HUES48 (cell line): Measurements from ENCODE around the gene STK32B.
"Not testable (repeated sequence)": the region's sequence is repeated elsewhere in the genome, so short reads cannot be mapped to it uniquely, and the experiment has no call there.

Experiments
- H3K27ac ChIP-seq: one replicate; pipeline ENCODE4 v1.7.0; 2013; ENCODE audit warnings: low read depth, low read length, inconsistent platforms
- H3K27me3 ChIP-seq: 2 replicates; pipeline ENCODE4 v1.6.1; 2013; ENCODE audit warnings: mild to moderate bottlenecking, low read length; ENCODE audit not compliant: control insufficient read depth, insufficient read depth
- H3K36me3 ChIP-seq: 2 replicates; pipeline ENCODE4 v1.6.1; 2013; ENCODE audit warnings: low read length; ENCODE audit not compliant: control insufficient read depth, insufficient read depth
- H3K4me1 ChIP-seq: 2 replicates; pipeline ENCODE4 v1.6.1; 2013; ENCODE audit warnings: mild to moderate bottlenecking, low read length; ENCODE audit not compliant: control insufficient read depth, insufficient read depth
- H3K4me3 ChIP-seq: 2 replicates; pipeline ENCODE4 v1.5.1; 2013; ENCODE audit warnings: mild to moderate bottlenecking, low read depth, low read length
- H3K9ac ChIP-seq: 2 replicates; pipeline ENCODE4 v1.6.1; 2013; ENCODE audit warnings: mild to moderate bottlenecking, low read depth, low read length, moderate library complexity
- H3K9me3 ChIP-seq: 2 replicates; pipeline ENCODE4 v1.6.1; 2013; ENCODE audit warnings: low read length; ENCODE audit not compliant: control insufficient read depth, insufficient read depth

The STK32B gene

DNA sequence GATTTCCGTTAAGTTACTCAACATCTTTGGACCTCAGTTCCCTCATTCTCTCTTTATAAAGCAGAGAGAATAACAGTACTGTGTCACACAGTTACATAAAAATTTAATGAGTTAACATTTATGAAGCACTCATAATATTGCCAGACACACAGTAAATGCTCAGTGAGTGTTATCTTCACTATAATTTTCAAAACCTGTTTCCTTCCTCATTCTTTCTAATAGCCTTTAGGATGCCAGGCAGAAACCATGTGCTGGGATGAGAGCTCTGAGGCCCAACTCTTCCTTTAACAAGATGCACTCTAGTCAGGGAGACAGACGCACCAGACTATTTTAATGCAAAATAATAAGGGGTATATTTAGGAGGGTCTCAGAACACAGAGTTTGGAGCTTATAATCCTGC, 208.2 kb downstream of the STK32B start:
- Histone ChIP-seq H3K27ac (no peak overlapping the region), H3K9ac (no peak overlapping the region), H3K4me3 (no peak overlapping the region), H3K9me3 (no peaks in the 10 kb centered on the region), H3K27me3 (no peaks in the 10 kb centered on the region), H3K4me1 (no peaks in the 10 kb centered on the region), H3K36me3 (no peaks in the 10 kb centered on the region)

DNA sequence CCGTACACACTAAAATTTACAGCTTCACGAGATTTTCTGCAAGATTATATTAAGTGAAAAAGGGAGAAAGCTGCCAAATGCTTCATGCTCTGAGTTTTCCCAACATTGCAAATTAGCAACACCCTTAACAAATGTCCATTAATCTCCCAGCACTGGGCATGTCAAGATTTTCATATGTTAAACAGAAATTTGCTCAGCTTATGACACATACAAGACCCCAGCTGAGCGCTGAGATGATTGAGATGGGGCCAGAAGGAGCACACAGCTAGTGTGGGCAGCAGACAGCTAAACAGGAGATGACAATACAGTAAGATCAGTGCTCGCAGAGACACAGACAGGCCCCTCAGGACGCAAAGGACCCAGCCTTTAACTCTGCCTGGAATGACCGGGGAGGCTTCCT, 208.8 kb downstream of the STK32B start:
- Histone ChIP-seq H3K4me3 (no peak overlapping the region), H3K36me3 (no peaks in the 10 kb centered on the region), H3K4me1 (no peaks in the 10 kb centered on the region), H3K27me3 (no peaks in the 10 kb centered on the region), H3K9ac (no peak overlapping the region), H3K27ac (no peak overlapping the region), H3K9me3 (no peaks in the 10 kb centered on the region)

DNA sequence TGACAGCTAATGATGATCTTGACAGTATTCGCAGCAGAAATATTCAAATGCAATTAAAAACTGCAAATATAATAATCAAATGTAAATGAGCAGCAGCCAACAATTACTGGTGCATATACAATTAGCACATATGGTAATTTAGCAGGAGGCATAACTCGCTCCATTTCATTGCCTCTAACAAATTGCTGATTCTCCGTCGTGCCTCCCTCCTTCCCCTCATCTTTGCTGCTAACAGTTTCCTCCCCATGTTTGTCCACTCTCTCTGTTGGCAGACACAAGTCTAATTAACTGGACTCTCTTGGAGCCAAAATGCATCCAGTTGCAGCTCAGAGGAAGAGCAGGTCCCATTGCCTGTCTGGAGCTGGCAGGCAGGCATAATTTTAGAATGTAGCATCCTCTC, 210.6 kb downstream of the STK32B start:
- H3K4me1 ChIP-seq = no peaks in the 10 kb centered on the region
- no peak overlapping the region for H3K9ac ChIP-seq

DNA sequence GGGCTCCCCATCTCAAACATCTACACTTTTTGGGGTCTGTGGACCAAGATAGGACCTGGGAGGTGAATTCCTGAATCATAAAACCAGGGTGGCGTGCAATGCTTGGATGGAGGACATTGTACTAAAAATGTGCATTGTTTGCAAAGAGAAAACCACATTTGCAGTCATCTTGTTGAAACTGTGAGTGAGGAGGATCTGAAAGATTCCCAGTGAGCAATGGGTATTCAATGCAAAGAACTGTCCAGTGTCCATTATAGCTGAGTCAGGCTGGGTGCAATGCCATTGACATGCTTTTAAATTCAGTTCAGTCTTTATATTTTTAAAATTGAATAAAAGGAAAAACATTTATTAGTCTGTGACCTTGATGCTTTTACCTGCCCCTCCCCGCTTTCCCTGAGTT, 215.7 kb downstream of the STK32B start:
- Histone ChIP-seq H3K27ac (no peak overlapping the region), H3K36me3 (no peaks in the 10 kb centered on the region), H3K4me3 (no peak overlapping the region), H3K27me3 (no peaks in the 10 kb centered on the region), H3K4me1 (no peaks in the 10 kb centered on the region), H3K9me3 (no peaks in the 10 kb centered on the region), H3K9ac (no peak overlapping the region)

More for the DNA sequence above, 210.6 kb downstream of the STK32B start:
- Histone ChIP-seq H3K9me3 (no peaks in the 10 kb centered on the region), H3K4me3 (no peak overlapping the region), H3K27ac (no peak overlapping the region), H3K36me3 (no peaks in the 10 kb centered on the region), H3K27me3 (no peaks in the 10 kb centered on the region)

DNA sequence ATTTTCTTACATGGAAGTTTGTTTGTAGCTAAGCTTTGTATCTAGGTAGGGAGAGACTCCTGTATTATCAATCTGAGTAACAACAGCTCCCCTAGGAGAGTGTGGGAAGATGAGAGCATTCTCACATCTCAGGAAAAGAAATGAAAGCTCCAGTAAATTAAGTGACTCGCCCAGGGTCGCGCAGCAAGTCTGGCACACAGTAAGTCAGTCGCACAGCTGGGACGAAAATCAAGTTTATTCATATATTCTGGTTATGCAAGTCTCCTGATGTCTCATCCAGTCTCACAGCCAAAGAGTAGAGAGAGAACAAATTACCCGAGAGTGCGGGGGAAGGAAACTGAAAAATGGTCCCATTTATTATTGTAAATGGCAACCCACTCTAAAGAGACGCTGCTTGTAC, 216.1 kb downstream of the STK32B start:
- no peak overlapping the region for H3K9ac ChIP-seq

DNA sequence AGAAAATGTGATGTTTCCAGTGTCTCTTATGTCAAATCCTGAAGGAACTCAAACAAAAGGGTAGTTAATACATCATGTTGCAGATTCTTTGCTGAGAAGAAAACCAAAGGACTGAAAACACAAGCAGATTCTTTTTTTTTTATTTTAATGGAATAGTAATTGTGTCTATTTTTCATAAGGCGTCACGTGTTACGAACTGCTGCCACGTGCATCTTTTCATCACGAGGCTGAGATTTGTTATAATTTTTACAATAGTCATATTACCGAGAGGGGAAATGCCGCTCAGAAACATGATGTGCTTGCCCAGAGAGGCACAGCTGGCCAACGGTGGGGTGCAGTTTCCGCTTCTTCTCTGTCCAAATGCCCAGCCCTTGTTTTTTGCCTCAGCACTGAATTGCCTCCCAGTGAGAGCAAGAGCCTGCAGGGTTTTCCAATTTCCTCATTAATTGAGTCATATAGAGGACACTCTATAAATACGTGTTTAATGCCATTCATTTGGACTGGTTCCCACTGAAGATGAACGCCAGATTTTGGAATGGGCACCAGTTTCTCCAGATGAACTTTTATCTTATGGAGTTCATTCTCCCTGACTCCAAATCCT, 225.3 kb downstream of the STK32B start:
- no peak overlapping the region for H3K27ac ChIP-seq
- H3K9ac ChIP-seq = no peak overlapping the region
- no peaks in the 10 kb centered on the region for H3K4me1 ChIP-seq
- H3K27me3 ChIP-seq = no peaks in the 10 kb centered on the region
- no peak overlapping the region for H3K4me3 ChIP-seq
- H3K9me3 ChIP-seq = no peaks in the 10 kb centered on the region
- H3K36me3 ChIP-seq = no peaks in the 10 kb centered on the region

More for the DNA sequence above, 216.1 kb downstream of the STK32B start:
- Histone ChIP-seq H3K4me3 (no peak overlapping the region), H3K9me3 (no peaks in the 10 kb centered on the region), H3K27ac (no peak overlapping the region), H3K36me3 (no peaks in the 10 kb centered on the region), H3K27me3 (no peaks in the 10 kb centered on the region), H3K4me1 (no peaks in the 10 kb centered on the region)

DNA sequence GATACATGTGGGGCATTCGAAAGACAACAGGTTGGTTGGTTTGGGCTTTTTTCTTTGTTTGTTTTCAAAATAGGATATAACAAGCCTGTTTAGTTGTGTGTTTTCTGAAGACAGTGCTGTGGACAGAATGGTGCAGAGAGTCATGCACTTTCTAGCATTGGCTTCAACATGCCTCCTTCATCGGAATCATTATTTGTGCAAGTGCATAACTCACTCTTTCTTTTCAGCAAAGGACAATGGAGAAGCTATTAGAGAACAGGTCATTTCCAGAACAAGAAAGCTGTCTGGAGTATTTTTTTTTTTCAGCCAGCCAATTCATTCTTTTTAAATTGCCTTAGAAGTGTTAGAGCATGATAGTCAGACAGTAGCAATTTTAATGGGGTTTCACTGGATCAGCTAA, 225.8 kb downstream of the STK32B start:
- H3K4me3 ChIP-seq = no peak overlapping the region
- no peak overlapping the region for H3K27ac ChIP-seq
- no peak overlapping the region for H3K9ac ChIP-seq
- H3K9me3 ChIP-seq = no peaks in the 10 kb centered on the region
- H3K27me3 ChIP-seq = no peaks in the 10 kb centered on the region
- no peaks in the 10 kb centered on the region for H3K36me3 ChIP-seq
- no peaks in the 10 kb centered on the region for H3K4me1 ChIP-seq

DNA sequence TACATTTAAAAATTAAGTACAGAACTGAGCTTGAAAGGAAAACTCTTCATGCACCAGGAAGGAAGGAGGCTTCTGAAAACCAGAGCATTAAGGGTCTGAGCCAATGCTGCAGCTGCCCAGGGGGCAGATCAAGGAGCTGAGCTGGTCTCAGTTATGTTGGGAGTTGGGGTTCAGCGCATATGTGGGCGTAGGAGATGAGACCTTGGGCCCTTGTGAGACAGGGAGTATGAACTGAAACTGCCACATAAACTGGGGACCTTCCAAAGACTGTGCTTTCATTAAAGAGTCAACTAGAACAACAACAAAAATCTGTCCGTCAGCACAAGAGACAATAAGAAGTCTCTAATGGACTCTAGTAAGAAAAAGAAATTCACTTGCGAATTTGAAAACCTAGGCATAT, 226.9 kb downstream of the STK32B start:
- Histone ChIP-seq H3K36me3 (no peaks in the 10 kb centered on the region), H3K4me1 (no peaks in the 10 kb centered on the region), H3K27ac (no peak overlapping the region), H3K27me3 (no peaks in the 10 kb centered on the region), H3K9ac (no peak overlapping the region), H3K9me3 (no peaks in the 10 kb centered on the region), H3K4me3 (no peak overlapping the region)

DNA sequence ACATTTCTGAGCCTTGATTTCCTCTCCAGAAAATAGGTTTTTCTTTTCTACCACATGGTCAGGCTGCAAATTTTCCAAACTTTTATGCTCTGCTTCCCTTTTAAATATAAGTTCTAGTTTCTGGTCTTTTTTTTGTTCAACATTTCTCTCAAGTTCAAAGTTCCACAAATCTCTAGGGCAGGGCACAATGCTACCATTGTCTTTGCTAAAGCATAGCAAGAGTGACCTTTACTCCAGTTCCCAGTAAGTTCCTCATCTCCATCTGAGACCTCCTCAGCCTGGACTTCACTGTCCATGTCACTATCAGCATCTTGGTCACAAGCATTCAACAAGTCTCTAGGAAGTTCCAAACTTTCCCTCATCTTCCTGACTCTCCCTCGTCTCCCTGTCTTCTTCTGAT, 228.8 kb downstream of the STK32B start:
- H3K4me3 ChIP-seq, H3K27me3 ChIP-seq, H3K9ac ChIP-seq, H3K36me3 ChIP-seq, H3K27ac ChIP-seq, H3K4me1 ChIP-seq, H3K9me3 ChIP-seq: not testable (repeated sequence)

DNA sequence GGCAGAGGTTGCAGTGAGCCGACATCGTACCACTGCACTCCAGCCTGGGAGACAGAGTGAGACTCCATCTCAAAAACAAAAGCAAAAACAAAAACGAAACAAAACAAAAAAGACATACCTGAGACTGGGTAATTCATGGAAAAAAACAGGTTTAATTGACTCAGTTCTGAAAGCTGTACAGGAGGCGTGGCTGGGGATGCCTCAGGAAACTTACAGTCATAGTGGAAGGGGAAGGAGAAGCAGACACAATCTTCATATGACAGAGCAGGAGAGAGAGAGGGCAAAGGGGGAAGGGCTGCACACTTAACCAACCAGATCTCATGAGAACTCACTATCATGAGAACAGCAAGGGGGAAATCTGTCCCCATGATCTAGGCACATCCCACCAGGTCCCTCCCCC, 229.5 kb downstream of the STK32B start:
- Histone ChIP-seq H3K36me3 (no peaks in the 10 kb centered on the region), H3K4me1 (no peaks in the 10 kb centered on the region), H3K27ac (no peak overlapping the region), H3K9me3 (no peaks in the 10 kb centered on the region), H3K9ac (no peak overlapping the region), H3K27me3 (no peaks in the 10 kb centered on the region), H3K4me3 (no peak overlapping the region)

DNA sequence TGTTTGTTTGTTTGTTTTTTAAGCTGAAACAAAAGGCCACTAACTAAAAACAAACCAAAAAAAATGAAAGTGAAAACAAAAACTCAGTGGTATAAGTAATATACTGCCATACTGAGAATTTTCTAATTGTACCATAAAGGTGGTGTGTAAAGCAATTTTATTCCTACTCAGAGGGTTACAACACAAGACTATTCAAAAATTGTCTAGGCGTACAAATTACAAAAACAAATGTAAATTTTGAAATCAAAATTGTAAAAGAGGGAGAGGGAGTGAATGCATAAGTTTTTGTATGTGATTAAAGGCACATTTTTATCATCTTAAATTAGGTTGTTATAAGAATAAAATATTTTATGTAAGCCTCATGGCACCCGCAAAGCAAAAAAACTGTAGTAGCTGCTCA, 232.6 kb downstream of the STK32B start:
- Histone ChIP-seq H3K27me3 (no peaks in the 10 kb centered on the region), H3K27ac (no peak overlapping the region), H3K4me3 (no peak overlapping the region), H3K4me1 (no peaks in the 10 kb centered on the region), H3K9ac (no peak overlapping the region), H3K36me3 (no peaks in the 10 kb centered on the region), H3K9me3 (no peaks in the 10 kb centered on the region)

DNA sequence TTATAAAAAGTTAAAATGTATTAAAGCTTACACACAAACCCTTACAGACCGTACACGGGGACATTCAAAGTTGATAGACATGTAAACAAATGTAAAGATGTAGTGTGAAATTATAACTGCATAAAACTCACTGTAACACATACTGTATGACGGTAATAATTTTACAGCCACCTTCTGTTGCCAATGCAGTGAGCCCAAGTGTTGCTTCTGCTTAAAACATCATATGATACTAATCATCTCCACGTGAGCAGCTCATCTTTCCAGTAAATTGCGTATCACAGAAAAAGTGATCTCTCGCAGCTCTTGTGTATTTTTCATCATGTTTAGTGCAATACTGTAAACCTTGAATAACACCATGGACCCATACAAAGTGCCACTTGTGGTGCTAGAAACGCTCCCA, 233.2 kb downstream of the STK32B start:
- Histone ChIP-seq H3K36me3 (no peaks in the 10 kb centered on the region), H3K27me3 (no peaks in the 10 kb centered on the region), H3K27ac (no peak overlapping the region), H3K4me3 (no peak overlapping the region), H3K4me1 (no peaks in the 10 kb centered on the region), H3K9me3 (no peaks in the 10 kb centered on the region), H3K9ac (no peak overlapping the region)
